Large intestine (tissue), 3 donors: ENCODE measurements around the gene OR2Y1. TPM values are rescaled to one million over a fixed set of nuclear protein-coding genes. Genes with fewer than 3 reads are reported as not detected.
"Not testable (repeated sequence)": the region's sequence is repeated elsewhere in the genome, so short reads cannot be mapped to it uniquely, and the experiment has no call there.

Experiments
- DNase-seq, 2 donors: peaks; one replicate each; pipeline versions ENCODE4 v3.0.0 to v3.0.0-alpha.2; 2013
- H3K27ac ChIP-seq: one replicate; pipeline ENCODE4 v1.5.1; 2013; ENCODE audit warnings: low read length
- H3K27me3 ChIP-seq: 2 replicates; pipeline ENCODE4 v1.6.1; 2013; ENCODE audit warnings: low read length; ENCODE audit not compliant: control insufficient read depth, insufficient read depth
- H3K36me3 ChIP-seq: 2 replicates; pipeline ENCODE4 v1.6.1; 2013; ENCODE audit warnings: low read length; ENCODE audit not compliant: control insufficient read depth, insufficient read depth
- H3K4me1 ChIP-seq: one replicate; pipeline ENCODE4 v1.6.1; 2013; ENCODE audit warnings: low read length; ENCODE audit not compliant: control insufficient read depth, insufficient read depth
- H3K4me3 ChIP-seq: one replicate; pipeline ENCODE4 v1.5.1; 2013; ENCODE audit warnings: low read length
- H3K9me3 ChIP-seq: one replicate; pipeline ENCODE4 v1.6.1; 2013; ENCODE audit warnings: mild to moderate bottlenecking, low read depth, low read length, moderate library complexity; ENCODE audit not compliant: control insufficient read depth
- WGBS: methylation state at CpG from one replicate; pipeline ENCODE4 v1.1.5; 2013; ENCODE audit warnings: low lambda C conversion rate; ENCODE audit not compliant: insufficient coverage; 5-methylcytosine and 5-hydroxymethylcytosine counted together
- polyA plus RNA-seq: library from polyadenylated mRNA; unstranded; fragments of 120-200 nt; gene quantifications from one replicate; pipeline ENCODE4 v1.2.1, GENCODE V29; 2013

OR2Y1 gene
- polyA plus RNA-seq, 1 donor: not detected

DNA sequence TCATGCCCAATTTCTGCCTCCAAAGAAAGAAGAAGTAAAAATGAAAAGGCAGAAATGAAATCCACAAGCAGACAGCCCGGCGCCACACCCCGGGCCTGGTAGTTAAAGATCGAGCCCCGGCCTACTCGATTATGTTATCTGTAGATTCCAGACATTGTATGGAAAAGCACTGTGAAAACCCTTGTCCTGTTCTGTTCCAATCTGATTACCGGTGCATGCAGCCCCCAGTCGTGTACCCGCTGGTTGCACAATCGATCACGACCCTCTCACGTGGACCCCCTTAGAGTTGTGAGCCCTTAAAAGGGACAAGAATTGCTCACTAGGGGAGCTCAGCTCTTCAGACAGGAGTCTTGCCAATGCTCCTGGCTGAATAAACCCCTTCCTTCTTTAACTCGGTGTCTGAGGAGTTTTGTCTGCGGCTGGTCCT lies 42.1 kb upstream of the OR2Y1 start:
- H3K27me3 ChIP-seq, H3K9me3 ChIP-seq, H3K4me1 ChIP-seq, H3K4me3 ChIP-seq, H3K27ac ChIP-seq, DNase-seq, H3K36me3 ChIP-seq: not testable (repeated sequence)
- WGBS: 100% methylated on average over 1 of the region's 14 CpGs

GRCh38 chr5:180779985-180780610 lies 40.2 kb upstream of the OR2Y1 start:
- no peaks in the 10 kb centered on the region for H3K36me3 ChIP-seq
- no peaks in the 10 kb centered on the region for H3K9me3 ChIP-seq
- no peak for DNase-seq
- no peak overlapping the region for H3K4me3 ChIP-seq
- no peak overlapping the region for H3K27ac ChIP-seq
- H3K27me3 ChIP-seq: peaks cover 4% of the 10 kb centered on the region
- H3K4me1 ChIP-seq: no peaks in the 10 kb centered on the region
- 90% methylated on average over 2 of the region's 10 CpGs for WGBS

- Histone ChIP-seq H3K9me3 (no peaks in the 10 kb centered on the region), H3K4me3 (no peak overlapping the region), H3K36me3 (no peaks in the 10 kb centered on the region), H3K27me3 (peaks cover 4% of the 10 kb centered on the region), H3K4me1 (no peaks in the 10 kb centered on the region), H3K27ac (no peak overlapping the region)
- DNase-seq: no peak
- 100% methylated on average over 1 of the region's 1 CpG for WGBS
Observed at GRCh38 chr5:180777475-180777874, 37.6 kb upstream of the OR2Y1 start.

DNA sequence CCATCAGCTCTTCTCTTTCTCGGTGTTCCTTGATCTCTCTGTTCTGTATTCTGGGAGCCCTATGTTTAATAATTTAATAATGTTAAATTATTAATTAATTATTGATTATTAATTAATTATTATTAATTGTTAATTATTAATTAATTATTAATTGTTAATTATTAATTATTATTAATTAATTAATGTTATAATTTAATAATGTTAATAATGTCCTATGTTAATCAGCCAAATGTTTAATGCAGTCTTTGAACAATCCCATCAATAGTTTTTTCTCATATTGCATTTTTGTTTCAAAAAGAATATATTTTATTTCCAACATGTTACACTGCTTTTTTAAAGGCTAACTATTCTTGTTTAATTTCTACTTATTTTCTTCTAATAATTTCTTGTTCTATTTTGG lies 36.5 kb upstream of the OR2Y1 start:
- no peak for DNase-seq
- peaks cover 4% of the 10 kb centered on the region for H3K9me3 ChIP-seq
- no peak overlapping the region for H3K27ac ChIP-seq
- no peaks in the 10 kb centered on the region for H3K4me1 ChIP-seq
- no CpG with 5 or more reads among the region's 1 CpG for WGBS
- no peak overlapping the region for H3K4me3 ChIP-seq
- no peaks in the 10 kb centered on the region for H3K36me3 ChIP-seq
- peaks cover 4% of the 10 kb centered on the region for H3K27me3 ChIP-seq

DNA sequence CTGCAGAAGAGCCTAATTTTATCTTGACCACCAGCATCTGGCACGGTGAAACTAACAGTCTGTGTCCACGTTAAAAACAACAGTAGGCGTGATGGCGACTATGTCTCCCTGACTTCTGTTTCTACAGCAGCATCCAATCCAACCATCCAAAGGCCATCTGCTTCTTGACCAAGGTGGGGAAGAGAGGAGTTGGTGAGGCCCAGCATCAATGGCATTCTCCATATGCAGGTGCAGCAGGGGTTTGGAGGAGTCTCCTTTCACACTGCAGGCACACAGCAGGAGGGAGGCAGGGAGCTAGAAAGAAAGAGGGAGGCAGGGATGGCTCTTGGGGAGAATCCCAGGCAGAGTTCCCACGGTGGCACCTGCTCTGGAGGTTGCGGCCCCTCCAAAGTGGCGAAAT lies 35.8 kb upstream of the OR2Y1 start:
- Histone ChIP-seq H3K27me3 (peaks cover 4% of the 10 kb centered on the region), H3K27ac (no peak overlapping the region), H3K4me1 (no peaks in the 10 kb centered on the region), H3K9me3 (peaks cover 4% of the 10 kb centered on the region), H3K4me3 (no peak overlapping the region), H3K36me3 (no peaks in the 10 kb centered on the region)
- no peak for DNase-seq
- WGBS: no CpG with 5 or more reads among the region's 7 CpGs

GRCh38 chr5:180771839-180772238 lies 32.0 kb upstream of the OR2Y1 start:
- peaks cover 4% of the 10 kb centered on the region for H3K27me3 ChIP-seq
- no peak overlapping the region for H3K4me3 ChIP-seq
- DNase-seq: no peak
- no peaks in the 10 kb centered on the region for H3K36me3 ChIP-seq
- peaks cover 4% of the 10 kb centered on the region for H3K9me3 ChIP-seq
- no peaks in the 10 kb centered on the region for H3K4me1 ChIP-seq
- no peak overlapping the region for H3K27ac ChIP-seq

- DNase-seq: no peak
- Histone ChIP-seq H3K27me3 (no peaks in the 10 kb centered on the region), H3K4me3 (no peak overlapping the region), H3K9me3 (peaks cover 4% of the 10 kb centered on the region), H3K36me3 (no peaks in the 10 kb centered on the region), H3K4me1 (no peaks in the 10 kb centered on the region), H3K27ac (no peak overlapping the region)
- WGBS: 100% methylated on average over 1 of the region's 3 CpGs
Observed at GRCh38 chr5:180769821-180770220, 30.0 kb upstream of the OR2Y1 start.

DNA sequence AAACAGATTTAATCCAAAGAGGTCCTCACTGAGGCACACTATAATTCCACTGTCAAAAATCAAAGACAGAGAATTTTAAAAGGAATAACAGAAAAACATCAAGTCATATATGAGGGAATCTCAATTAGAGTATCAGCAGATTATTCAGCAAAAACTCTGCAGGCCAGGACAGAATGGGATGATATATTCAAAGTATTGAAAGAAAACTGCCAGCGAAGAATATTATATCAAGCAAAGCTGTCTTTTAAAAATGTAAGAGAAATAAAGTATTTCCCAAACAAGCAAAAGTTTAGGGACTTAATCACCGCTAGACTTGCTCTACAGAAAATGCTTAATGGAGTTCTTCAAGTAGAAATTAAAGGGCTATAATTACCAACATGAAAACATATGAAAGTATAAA lies 15.7 kb upstream of the OR2Y1 start:
- WGBS: 100% methylated on average over 1 of the region's 2 CpGs
- H3K27ac ChIP-seq: no peak overlapping the region
- H3K4me1 ChIP-seq: no peaks in the 10 kb centered on the region
- no peaks in the 10 kb centered on the region for H3K27me3 ChIP-seq
- no peak overlapping the region for H3K4me3 ChIP-seq
- H3K36me3 ChIP-seq: no peaks in the 10 kb centered on the region
- no peaks in the 10 kb centered on the region for H3K9me3 ChIP-seq
- DNase-seq: no peak

DNA sequence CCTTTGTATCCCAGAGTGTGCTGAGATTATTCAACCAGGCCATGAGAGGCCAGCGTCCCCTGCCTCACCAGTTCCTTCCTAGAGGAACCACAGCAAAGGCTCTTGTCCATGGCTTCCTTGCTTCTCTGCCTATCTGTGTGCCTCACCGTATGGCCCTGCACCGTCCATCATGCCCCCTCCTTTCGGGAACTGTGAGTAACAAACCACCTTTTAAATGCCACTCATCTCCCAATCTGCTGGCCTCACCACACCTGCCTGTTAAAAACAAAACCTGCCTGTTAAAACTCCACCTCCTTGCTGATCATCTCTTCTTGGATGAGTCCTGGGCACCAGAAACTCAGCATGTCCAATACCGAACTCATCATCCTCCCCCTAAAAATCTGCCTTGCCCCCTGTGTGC lies 4.4 kb upstream of the OR2Y1 start:
- H3K27me3 ChIP-seq: peaks cover 5% of the 10 kb centered on the region
- DNase-seq: no peak
- no peaks in the 10 kb centered on the region for H3K36me3 ChIP-seq
- WGBS: no CpG with 5 or more reads among the region's 5 CpGs
- H3K9me3 ChIP-seq: no peaks in the 10 kb centered on the region
- no peaks in the 10 kb centered on the region for H3K4me1 ChIP-seq
- no peak overlapping the region for H3K27ac ChIP-seq
- H3K4me3 ChIP-seq: no peak overlapping the region

DNA sequence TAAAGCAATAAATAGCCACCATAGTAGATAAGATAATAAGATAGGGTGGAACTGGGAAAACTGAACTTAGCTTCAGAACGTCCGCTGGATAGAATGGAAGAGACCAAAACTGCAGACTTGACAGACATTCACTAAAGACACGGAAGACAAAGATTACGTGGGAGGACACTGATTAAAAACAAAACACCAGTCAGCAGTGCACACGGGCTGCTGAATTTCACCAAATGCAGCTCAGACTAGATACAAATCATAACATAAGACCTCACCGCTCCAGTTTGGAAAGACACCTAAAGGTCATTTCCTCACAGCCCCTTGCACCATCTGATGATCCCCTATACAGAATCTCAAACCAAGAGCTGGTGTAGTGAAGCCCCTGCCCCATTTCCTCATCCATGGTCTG lies 2.9 kb upstream of the OR2Y1 start:
- H3K27ac ChIP-seq: no peak overlapping the region
- no peaks in the 10 kb centered on the region for H3K36me3 ChIP-seq
- no peaks in the 10 kb centered on the region for H3K9me3 ChIP-seq
- DNase-seq: no peak
- H3K4me3 ChIP-seq: no peak overlapping the region
- WGBS: 60% methylated on average over 3 of the region's 6 CpGs
- peaks cover 2% of the 10 kb centered on the region for H3K27me3 ChIP-seq
- H3K4me1 ChIP-seq: no peaks in the 10 kb centered on the region

DNA sequence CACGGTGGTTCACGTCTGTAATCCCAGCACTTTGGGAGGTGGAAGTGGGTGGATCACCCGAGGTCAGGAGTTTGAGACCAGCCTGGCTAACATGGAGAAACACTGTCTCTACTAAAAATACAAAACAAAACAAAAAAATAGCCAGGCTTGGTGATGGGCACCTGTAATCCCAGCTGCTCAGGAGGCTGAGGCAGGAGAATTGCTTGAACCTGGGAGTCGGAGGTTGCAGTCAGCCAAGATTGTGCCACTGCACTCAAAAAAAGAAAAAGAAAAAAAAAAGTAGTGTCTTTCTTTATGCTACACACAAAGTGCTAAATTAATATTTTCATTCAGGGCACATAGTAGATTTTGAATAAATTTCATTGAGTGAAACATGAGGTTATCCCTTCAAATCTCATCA lies 1.1 kb upstream of the OR2Y1 start:
- WGBS: no CpG with 5 or more reads among the region's 4 CpGs
- not testable (repeated sequence) for H3K27ac ChIP-seq, H3K36me3 ChIP-seq, DNase-seq, H3K9me3 ChIP-seq, H3K4me1 ChIP-seq, H3K4me3 ChIP-seq, H3K27me3 ChIP-seq
